Activated CD8-positive, alpha-beta T cell treated with anti-CD3 and anti-CD28 coated beads for 36 hours (primary cell): ENCODE data around the gene ENAH. TPM values are rescaled to one million over a fixed set of nuclear protein-coding genes. Genes with fewer than 3 reads are reported as not detected.
"Not testable (repeated sequence)": the region's sequence is repeated elsewhere in the genome, so short reads cannot be mapped to it uniquely, and the experiment has no call there.

ENCODE experiments used
- ATAC-seq: fragments of 200-7000 bp; cut with Tn5 transposase; one replicate; pipeline ENCODE4 v1.10.0; 2021; ENCODE audit warnings: mild to moderate bottlenecking, moderate library complexity
- CTCF ChIA-PET: fragments of 350-600 bp; sonication (Branson Sonifier 250); formaldehyde crosslinking; loops from one replicate; lab custom pipeline; 2021; ENCODE audit warnings: antibody characterized with exemption; lab: Charles Lee
- POLR2A ChIA-PET: fragments of 350-600 bp; sonication (Branson Sonifier 250); formaldehyde crosslinking; loops from one replicate; lab custom pipeline; 2021; ENCODE audit warnings: antibody characterized with exemption; lab: Charles Lee
- DNase-seq: peaks from one replicate; pipeline ENCODE4 v3.0.0-alpha.2; 2020
- H3K27ac Mint-ChIP-seq: one replicate; pipeline ENCODE4 v1.8.0; 2021; ENCODE audit warnings: mild to moderate bottlenecking, mixed read lengths
- H3K27me3 Mint-ChIP-seq: one replicate; pipeline ENCODE4 v1.8.0; 2021; ENCODE audit warnings: mixed read lengths
- H3K36me3 Mint-ChIP-seq: one replicate; pipeline ENCODE4 v1.8.0; 2021; ENCODE audit warnings: low read depth, mixed read lengths
- H3K4me1 Mint-ChIP-seq: one replicate; pipeline ENCODE4 v1.8.0; 2021; ENCODE audit warnings: low read depth, mixed read lengths
- H3K4me3 Mint-ChIP-seq: one replicate; pipeline ENCODE4 v1.8.0; 2021; ENCODE audit warnings: mild to moderate bottlenecking, moderate library complexity, mixed read lengths
- H3K9me3 Mint-ChIP-seq: one replicate; pipeline ENCODE4 v1.8.0; 2021; ENCODE audit warnings: mixed read lengths
- CTCF ChIP-seq: fragments of 200-600 bp; IDR thresholded peaks from one replicate; pipeline ENCODE4 v1.8.0; 2022; ENCODE audit warnings: antibody characterized with exemption, mild to moderate bottlenecking
- intact Hi-C: fragments of 100-400 bp; cut with micrococcal nuclease; formaldehyde crosslinking; loops from one replicate; pipeline ENCODE4 v1.10.0; 2022
- total RNA-seq, 2 experiments: library from RNA; stranded (reverse); gene quantifications; one replicate each; pipeline ENCODE4 v1.2.3, GENCODE V29; 2021

The ENAH gene
- total RNA-seq, 2 experiments from 2014 or later, result 0.51 to 0.65 TPM

DNA sequence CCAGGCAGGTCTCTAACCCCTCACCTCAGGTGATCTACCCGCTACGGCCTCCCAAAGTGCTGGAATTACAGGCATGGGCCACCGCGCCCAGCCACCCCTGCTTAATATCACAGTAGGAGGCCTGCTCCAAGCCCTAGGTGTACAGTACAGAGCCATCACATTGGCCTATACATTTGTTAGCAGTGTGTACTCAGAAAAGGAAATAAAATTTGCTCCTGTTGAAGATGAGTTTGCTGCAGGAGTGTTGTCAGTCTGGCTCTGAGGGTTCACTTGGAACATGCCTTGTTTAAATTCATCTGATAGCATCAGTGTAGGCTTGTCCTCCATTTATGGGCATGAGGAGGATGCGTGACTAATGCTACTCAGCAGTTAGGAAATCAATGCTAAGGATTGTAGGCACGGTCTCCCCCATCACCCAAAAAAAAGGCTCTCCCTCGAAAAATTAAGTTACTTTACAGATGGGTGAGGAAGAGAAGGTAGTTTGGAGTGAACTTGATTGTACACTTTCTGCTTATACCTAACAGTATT is 4.6 kb upstream of the ENAH start:
- no peaks in the 10 kb centered on the region for H3K36me3 Mint-ChIP-seq
- no peak overlapping the region for H3K4me3 Mint-ChIP-seq
- TF ChIP-seq CTCF, result no peak
- ChIA-PET CTCF (interaction anchor here (1.4 to 1.5 kb wide), 2 partner anchors 9 to 54 kb away, joined by 3 to 6 read pairs; no protein-coding TSS in a partner anchor), POLR2A (interaction anchor here (0.8 kb wide), 1 partner anchor 108 kb away, joined by 3 read pairs; no protein-coding TSS in a partner anchor)
- peaks cover 9% of the 10 kb centered on the region for H3K27me3 Mint-ChIP-seq
- no peak for DNase-seq
- H3K9me3 Mint-ChIP-seq, result no peaks in the 10 kb centered on the region
- intact Hi-C loops, result no loop called here
- no peak overlapping the region for H3K27ac Mint-ChIP-seq
- no peak for ATAC-seq
- peaks cover 2% of the 10 kb centered on the region for H3K4me1 Mint-ChIP-seq

DNA sequence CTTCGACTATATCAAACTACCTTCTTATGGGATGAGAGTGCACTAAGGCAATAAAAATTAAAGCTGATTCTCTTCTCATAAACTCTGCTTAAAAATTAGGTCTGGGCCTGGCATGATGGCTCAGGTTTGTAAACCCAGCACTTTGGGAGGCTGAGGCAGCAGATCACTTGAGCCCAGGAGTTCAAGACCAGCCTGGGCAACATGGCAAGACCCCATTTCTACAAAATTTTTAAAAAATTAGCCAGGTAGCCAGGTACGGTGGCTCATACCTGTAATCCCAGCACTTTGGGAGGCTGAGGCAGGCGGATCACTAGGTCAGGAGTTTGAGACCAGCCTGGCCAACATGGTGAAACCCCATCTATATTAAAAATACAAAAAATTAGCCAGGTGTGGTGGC is 3.3 kb upstream of the ENAH start:
- H3K27ac Mint-ChIP-seq, H3K36me3 Mint-ChIP-seq, H3K9me3 Mint-ChIP-seq, POLR2A ChIA-PET, DNase-seq, ATAC-seq, H3K4me1 Mint-ChIP-seq, H3K4me3 Mint-ChIP-seq, intact Hi-C loops: not testable (repeated sequence)
- H3K27me3 Mint-ChIP-seq, result peaks cover 19% of the 10 kb centered on the region
- CTCF ChIA-PET, result interaction anchor here (1.0 to 1.1 kb wide), 3 partner anchors 182 to 255 kb away, joined by 3 read pairs; no protein-coding TSS in a partner anchor

- Mint-ChIP-seq H3K4me3 (no peak overlapping the region), H3K4me1 (peaks cover 8% of the 10 kb centered on the region), H3K36me3 (no peaks in the 10 kb centered on the region), H3K9me3 (no peaks in the 10 kb centered on the region), H3K27me3 (peaks cover 23% of the 10 kb centered on the region), H3K27ac (no peak overlapping the region)
- ChIA-PET POLR2A (no interaction called here), CTCF (interaction anchor here (0.8 to 1.6 kb wide), 12 partner anchors 11 to 256 kb away, joined by 3 to 6 read pairs (median 3); no protein-coding TSS in a partner anchor)
- no peak for TF ChIP-seq CTCF
- DNase-seq, result peak; percentile 36
- ATAC-seq, result no peak
- intact Hi-C loops, result no loop called here
These were observed 2.8 kb upstream of the ENAH start for GRCh38 chr1:225655509-225656258.

- Mint-ChIP-seq H3K27me3 (peaks cover 27% of the 10 kb centered on the region), H3K36me3 (no peaks in the 10 kb centered on the region), H3K9me3 (no peaks in the 10 kb centered on the region), H3K27ac (no peak overlapping the region), H3K4me3 (peak overlapping the region; percentile 66), H3K4me1 (peaks cover 8% of the 10 kb centered on the region)
- TF ChIP-seq CTCF, result no peak
- intact Hi-C loops, result no loop called here
- DNase-seq, result no peak
- ATAC-seq, result no peak
- ChIA-PET CTCF (interaction anchor here (0.8 to 1.6 kb wide), 9 partner anchors 12 to 180 kb away, joined by 3 to 6 read pairs (median 3); no protein-coding TSS in a partner anchor), POLR2A (no interaction called here)
These were observed 2.0 kb upstream of the ENAH start for GRCh38 chr1:225654688-225655508.

DNA sequence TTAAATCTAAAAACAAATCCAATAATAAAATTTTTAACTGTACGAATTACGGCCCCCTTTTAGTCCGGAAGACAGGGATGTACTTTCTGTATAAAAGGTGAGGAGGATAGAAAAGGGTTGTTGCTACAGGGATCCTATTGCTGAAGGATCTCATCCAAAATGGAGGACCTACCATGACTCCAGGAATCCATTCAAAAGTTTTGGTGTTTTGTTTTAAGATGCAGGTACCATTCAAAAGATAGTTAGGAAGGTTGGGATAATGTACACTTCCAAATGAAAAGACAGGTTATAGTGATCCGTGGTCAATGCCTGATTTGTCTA is 1.3 kb upstream of the ENAH start:
- Mint-ChIP-seq H3K4me3 (peak overlapping the region; percentile 66), H3K27me3 (peaks cover 29% of the 10 kb centered on the region), H3K27ac (no peak overlapping the region), H3K36me3 (no peaks in the 10 kb centered on the region), H3K4me1 (peaks cover 8% of the 10 kb centered on the region), H3K9me3 (no peaks in the 10 kb centered on the region)
- ChIA-PET CTCF (interaction anchor here (1.5 to 1.6 kb wide), 2 partner anchors 30 to 180 kb away, joined by 3 to 6 read pairs; no protein-coding TSS in a partner anchor), POLR2A (no interaction called here)
- DNase-seq (no peak), ATAC-seq (no peak)
- intact Hi-C loops, result no loop called here
- no peak for TF ChIP-seq CTCF
